GM12864 (cell line): ENCODE measurements around the gene DYNLT2.

Source experiments
- DNase-seq: peaks from one replicate; pipeline ENCODE4 v3.0.0-alpha.2; 2011; ENCODE audit warnings: low read depth
- H3K4me3 ChIP-seq: 2 replicates; pipeline ENCODE4 v1.5.1; 2011; ENCODE audit warnings: mild to moderate bottlenecking, low read depth, low read length, control low read depth
- TF ChIP-seq, protein P1 (sequence below): IDR thresholded peaks from 2 replicates; pipeline ENCODE4 v1.5.1; 2011; ENCODE audit warnings: low read depth, mild to moderate bottlenecking, moderate library complexity, low read length, control low read depth, inconsistent platforms; ENCODE audit errors: missing control alignments

DYNLT2 gene

DNA sequence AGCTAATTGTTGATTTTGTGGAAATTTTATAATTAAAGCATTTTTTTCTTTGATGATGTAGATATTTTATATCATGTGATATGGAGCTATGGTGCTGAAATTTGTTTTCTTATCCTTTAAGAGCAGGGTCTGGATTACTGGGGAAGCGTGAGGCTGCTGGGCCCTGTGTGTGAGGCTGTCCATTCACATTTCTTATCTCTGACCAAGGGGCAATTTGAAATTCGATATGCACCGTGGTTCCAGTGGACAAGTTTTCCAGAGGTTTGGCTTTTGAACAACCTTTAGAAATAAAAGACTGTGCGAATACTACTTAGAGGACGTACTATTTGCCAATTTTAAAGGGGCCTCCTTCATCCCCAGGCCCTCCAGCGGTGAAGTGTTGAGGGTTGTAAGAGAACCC is 3.8 kb upstream of the DYNLT2 start:
- DNase-seq: no peak
- TF ChIP-seq, protein P1, sequence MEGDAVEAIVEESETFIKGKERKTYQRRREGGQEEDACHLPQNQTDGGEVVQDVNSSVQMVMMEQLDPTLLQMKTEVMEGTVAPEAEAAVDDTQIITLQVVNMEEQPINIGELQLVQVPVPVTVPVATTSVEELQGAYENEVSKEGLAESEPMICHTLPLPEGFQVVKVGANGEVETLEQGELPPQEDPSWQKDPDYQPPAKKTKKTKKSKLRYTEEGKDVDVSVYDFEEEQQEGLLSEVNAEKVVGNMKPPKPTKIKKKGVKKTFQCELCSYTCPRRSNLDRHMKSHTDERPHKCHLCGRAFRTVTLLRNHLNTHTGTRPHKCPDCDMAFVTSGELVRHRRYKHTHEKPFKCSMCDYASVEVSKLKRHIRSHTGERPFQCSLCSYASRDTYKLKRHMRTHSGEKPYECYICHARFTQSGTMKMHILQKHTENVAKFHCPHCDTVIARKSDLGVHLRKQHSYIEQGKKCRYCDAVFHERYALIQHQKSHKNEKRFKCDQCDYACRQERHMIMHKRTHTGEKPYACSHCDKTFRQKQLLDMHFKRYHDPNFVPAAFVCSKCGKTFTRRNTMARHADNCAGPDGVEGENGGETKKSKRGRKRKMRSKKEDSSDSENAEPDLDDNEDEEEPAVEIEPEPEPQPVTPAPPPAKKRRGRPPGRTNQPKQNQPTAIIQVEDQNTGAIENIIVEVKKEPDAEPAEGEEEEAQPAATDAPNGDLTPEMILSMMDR: no peak
- no peak overlapping the region for H3K4me3 ChIP-seq

DNA sequence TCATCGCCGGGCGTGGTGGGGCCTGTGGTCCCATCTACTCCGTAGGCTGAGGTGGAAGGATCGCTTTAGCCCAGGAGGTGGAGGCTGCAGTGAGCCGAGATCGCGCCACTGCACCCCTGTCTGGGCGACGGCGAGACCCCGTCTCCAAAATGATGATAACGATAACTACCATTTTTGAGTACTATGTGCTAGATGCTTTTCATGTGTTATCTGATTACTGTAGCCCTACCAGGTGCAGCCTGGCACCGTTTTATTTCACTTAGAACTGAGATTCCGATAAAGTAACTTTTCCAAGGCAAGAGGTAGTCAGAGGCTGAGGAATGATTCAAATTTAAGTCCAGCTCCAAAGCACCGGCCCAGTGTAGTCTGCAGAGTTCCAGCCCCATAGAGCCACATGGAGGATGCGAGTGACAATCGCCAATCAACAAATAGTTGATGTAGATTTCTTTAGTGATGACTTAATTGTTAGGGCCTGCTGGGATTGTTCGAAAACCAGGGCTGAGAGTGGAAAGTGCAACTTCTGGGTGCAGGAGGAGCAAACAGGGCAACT is 777 bp upstream of the DYNLT2 start:
- TF ChIP-seq, protein P1: no peak
- peak overlapping the region; percentile 88 for H3K4me3 ChIP-seq
- no peak for DNase-seq

DNA sequence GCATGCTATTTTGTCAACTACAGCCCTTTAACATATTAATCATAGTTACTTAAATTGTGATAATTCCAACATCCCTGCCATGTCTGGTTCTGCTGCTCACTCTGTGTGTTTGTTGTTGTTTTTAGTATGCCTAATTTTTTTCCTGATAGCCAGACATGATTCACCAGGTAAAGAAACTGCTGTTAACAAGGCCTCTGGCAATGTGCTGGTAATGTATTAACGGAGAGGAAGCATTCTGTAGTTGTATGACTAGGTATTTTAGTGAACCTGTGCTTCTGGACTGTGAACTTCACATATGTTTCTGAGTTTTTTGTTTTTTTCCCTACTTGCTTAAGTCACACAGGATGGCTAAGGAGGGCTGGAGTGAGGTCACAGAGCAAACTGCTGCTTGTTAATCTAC is 4.8 kb downstream of the DYNLT2 start:
- no peak overlapping the region for H3K4me3 ChIP-seq
- DNase-seq: no peak
- TF ChIP-seq, protein P1: no peak

DNA sequence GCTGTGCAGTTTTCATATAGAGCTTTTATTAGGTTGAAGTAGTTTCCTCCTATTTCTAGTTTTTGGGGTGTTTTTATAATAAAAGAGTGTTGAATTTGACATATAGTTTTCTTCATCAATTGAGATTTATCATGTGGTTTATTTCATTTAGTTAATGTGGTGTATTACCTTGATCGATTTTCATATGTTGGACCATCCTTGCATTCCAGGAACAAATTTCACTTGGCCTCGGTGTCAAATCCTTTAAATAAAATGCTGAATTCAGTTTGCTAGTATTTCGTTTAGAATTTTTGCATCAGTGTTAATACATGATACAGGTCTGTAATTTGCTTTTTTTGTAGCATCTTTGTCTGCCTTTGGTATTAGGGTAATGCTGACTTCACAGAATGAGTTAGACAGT is 6.0 kb downstream of the DYNLT2 start:
- no peak for DNase-seq
- no peak overlapping the region for H3K4me3 ChIP-seq
- TF ChIP-seq, protein P1: no peak

DNA sequence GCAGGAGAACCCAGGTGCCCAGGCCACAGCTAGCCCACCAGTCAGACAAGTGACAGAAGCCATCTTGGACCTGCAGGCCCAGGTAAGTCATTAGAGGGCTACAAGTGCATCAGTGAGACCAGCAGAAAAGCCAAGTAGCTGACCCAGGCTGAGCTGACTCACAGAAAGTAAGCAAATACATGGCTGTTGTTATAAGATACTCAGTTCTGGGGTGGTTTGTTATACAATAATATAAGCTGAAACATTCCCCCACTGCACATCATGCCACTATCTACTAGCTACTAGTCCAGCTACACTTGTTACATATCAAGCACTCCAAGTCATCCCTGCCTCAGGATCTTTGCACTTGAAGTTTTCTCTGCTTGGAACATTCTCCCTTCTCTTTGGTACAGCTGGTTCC is 10.0 kb downstream of the DYNLT2 start:
- no peak for DNase-seq
- TF ChIP-seq, protein P1: no peak

DNA sequence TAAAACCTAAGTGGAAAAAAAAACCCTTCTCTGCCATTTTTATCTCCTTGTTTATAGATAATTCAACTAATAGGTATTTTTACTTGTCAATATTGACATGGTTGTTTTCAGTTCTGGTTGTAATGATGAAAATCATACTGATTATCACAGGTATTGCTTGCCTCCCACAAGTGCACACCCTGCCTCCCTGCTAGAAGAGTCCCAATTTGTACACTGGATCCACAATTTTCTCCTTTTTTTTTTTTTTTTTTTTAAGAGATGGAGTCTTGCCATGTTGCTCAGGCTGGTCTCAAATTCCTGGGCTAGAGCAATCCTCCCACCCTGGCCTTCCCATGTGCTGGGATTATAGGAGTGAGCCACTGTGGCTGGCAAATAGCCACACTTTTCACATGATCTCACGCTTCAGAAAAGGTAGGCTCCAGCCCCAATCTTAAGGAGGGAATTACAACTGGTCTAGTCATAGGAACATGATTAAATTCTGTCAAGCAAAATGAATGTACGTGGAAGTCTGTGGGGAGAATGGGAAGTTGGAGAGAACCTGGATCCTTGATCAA is 12.3 kb downstream of the DYNLT2 start:
- H3K4me3 ChIP-seq: no peak overlapping the region
- DNase-seq: no peak
- TF ChIP-seq, protein P1: no peak

More for the DNA sequence above, 10.0 kb downstream of the DYNLT2 start:
- H3K4me3 ChIP-seq: no peak overlapping the region
